Suprapubic skin (tissue), 4 donors: ENCODE data around the gene ANGPTL7. TPM values are rescaled to one million over a fixed set of nuclear protein-coding genes. Genes with fewer than 3 reads are reported as not detected.

Source experiments
- DNase-seq, 2 donors: peaks; one replicate each; pipeline ENCODE4 v3.0.0-alpha.2; 2019; ENCODE audit warnings: low spot score in 2 of 2
- H3K27ac ChIP-seq: fragments of 200-600 bp; sonication (generic); one replicate; pipeline ENCODE4 v1.5.1; 2019
- H3K27me3 ChIP-seq: fragments of 200-600 bp; sonication (generic); one replicate; pipeline ENCODE4 v1.5.1; 2019
- H3K36me3 ChIP-seq: fragments of 200-600 bp; sonication (generic); one replicate; pipeline ENCODE4 v1.5.1; 2019
- H3K4me1 ChIP-seq: fragments of 200-600 bp; sonication (generic); one replicate; pipeline ENCODE4 v1.5.1; 2019
- H3K4me3 ChIP-seq: fragments of 200-600 bp; sonication (generic); one replicate; pipeline ENCODE4 v1.5.1; 2019; ENCODE audit warnings: mild to moderate bottlenecking
- H3K9me3 ChIP-seq: fragments of 200-600 bp; sonication (generic); one replicate; pipeline ENCODE4 v1.5.1; 2019
- EP300 ChIP-seq: sonication (generic); formaldehyde crosslinking; IDR thresholded peaks from one replicate; pipeline ENCODE4 v1.6.1; 2017; ENCODE audit warnings: antibody characterized with exemption
- POLR2A ChIP-seq, 2 donors: fragments of 450-650 bp; IDR thresholded peaks; one replicate each; pipeline ENCODE4 v1.6.1; 2017; ENCODE audit warnings: antibody characterized with exemption in 2 of 2, mild to moderate bottlenecking in 2 of 2, moderate library complexity in 2 of 2
- POLR2AphosphoS5 ChIP-seq, 3 donors: sonication (generic); formaldehyde crosslinking; IDR thresholded peaks; one replicate each; pipeline ENCODE4 v1.6.1; 2017; ENCODE audit warnings: antibody characterized with exemption in 3 of 3
- WGBS: methylation state at CpG from one replicate; pipeline ENCODE4 v1.1.5; 2018; 5-methylcytosine and 5-hydroxymethylcytosine counted together
- total RNA-seq, 4 donors: library from RNA; depleted of rRNA; stranded (reverse); fragments of >200 nt; gene quantifications; one replicate each; pipeline ENCODE4 v1.1.0, GENCODE V29; 2016
- TF ChIP-seq, protein P1 (sequence below), 2 donors: fragments of 200-600 bp in 1 of 2; fragments of 450-650 bp in 1 of 2; sonication (generic) in 1 of 2; IDR thresholded peaks; one replicate each; pipeline ENCODE4 v1.5.1; 2016 to 2019; ENCODE audit warnings: antibody characterized with exemption in 2 of 2, mild to moderate bottlenecking in 1 of 2, moderate library complexity in 1 of 2

ANGPTL7 gene
- total RNA-seq, 4 donors from 2014 or later = 2.8 to 18.6 (median 4.1) TPM

DNA sequence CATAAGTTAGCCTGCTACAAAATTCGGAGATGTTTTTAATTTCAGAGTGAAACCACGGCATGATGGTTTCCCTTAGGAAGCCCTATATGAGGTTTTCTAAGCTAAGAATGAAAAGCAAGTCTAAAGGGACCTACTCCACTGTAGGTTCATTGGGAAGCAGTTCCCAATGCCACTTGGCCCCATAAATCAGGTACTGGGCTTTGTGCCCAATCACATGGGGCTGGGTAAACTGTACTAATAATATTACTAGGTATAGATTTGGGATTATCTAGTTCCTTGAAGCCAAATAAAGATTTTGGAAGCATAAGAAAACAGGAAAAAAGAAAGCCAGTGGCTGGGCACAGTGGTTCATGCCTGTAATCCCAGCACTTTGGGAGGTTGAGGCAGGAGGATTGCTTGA lies 19.1 kb upstream of the ANGPTL7 start:
- H3K9me3 ChIP-seq = no peaks in the 10 kb centered on the region
- TF ChIP-seq EP300 = no peak
- no peak for TF ChIP-seq POLR2AphosphoS5 (IDR thresholded peaks at IDR 0.05)
- no peak for TF ChIP-seq POLR2A (IDR thresholded peaks at IDR 0.05)
- TF ChIP-seq, protein P1, sequence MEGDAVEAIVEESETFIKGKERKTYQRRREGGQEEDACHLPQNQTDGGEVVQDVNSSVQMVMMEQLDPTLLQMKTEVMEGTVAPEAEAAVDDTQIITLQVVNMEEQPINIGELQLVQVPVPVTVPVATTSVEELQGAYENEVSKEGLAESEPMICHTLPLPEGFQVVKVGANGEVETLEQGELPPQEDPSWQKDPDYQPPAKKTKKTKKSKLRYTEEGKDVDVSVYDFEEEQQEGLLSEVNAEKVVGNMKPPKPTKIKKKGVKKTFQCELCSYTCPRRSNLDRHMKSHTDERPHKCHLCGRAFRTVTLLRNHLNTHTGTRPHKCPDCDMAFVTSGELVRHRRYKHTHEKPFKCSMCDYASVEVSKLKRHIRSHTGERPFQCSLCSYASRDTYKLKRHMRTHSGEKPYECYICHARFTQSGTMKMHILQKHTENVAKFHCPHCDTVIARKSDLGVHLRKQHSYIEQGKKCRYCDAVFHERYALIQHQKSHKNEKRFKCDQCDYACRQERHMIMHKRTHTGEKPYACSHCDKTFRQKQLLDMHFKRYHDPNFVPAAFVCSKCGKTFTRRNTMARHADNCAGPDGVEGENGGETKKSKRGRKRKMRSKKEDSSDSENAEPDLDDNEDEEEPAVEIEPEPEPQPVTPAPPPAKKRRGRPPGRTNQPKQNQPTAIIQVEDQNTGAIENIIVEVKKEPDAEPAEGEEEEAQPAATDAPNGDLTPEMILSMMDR (IDR thresholded peaks at IDR 0.05) = no peak
- H3K4me1 ChIP-seq = no peaks in the 10 kb centered on the region
- WGBS = 90% methylated on average over 2 of the region's 2 CpGs
- no peak for DNase-seq
- H3K27ac ChIP-seq = no peak overlapping the region
- H3K4me3 ChIP-seq = no peak overlapping the region
- H3K27me3 ChIP-seq = no peaks in the 10 kb centered on the region
- H3K36me3 ChIP-seq = peaks cover 14% of the 10 kb centered on the region

GRCh38 chr1:11174261-11174942 lies 14.8 kb upstream of the ANGPTL7 start:
- Histone ChIP-seq H3K9me3 (no peaks in the 10 kb centered on the region), H3K27me3 (no peaks in the 10 kb centered on the region), H3K27ac (no peak overlapping the region), H3K4me3 (no peak overlapping the region), H3K36me3 (peaks cover 6% of the 10 kb centered on the region), H3K4me1 (no peaks in the 10 kb centered on the region)
- WGBS = 78% methylated on average over 7 of the region's 7 CpGs
- TF ChIP-seq POLR2A (IDR thresholded peaks at IDR 0.05) = no peak
- TF ChIP-seq, protein P1 (IDR thresholded peaks at IDR 0.05) = no peak
- no peak for DNase-seq

- Histone ChIP-seq H3K4me1 (no peaks in the 10 kb centered on the region), H3K4me3 (no peak overlapping the region), H3K9me3 (no peaks in the 10 kb centered on the region), H3K27me3 (no peaks in the 10 kb centered on the region), H3K36me3 (peaks cover 6% of the 10 kb centered on the region), H3K27ac (no peak overlapping the region)
- TF ChIP-seq, protein P1 (IDR thresholded peaks at IDR 0.05) = no peak
- TF ChIP-seq EP300 = no peak
- no peak for TF ChIP-seq POLR2A (IDR thresholded peaks at IDR 0.05)
- TF ChIP-seq POLR2AphosphoS5 (IDR thresholded peaks at IDR 0.05) = no peak
- WGBS = 99% methylated on average over 10 of the region's 10 CpGs
- no peak for DNase-seq
Measured at GRCh38 chr1:11175461-11175860, 13.7 kb upstream of the ANGPTL7 start.

- no peaks in the 10 kb centered on the region for H3K9me3 ChIP-seq
- peaks cover 10% of the 10 kb centered on the region for H3K36me3 ChIP-seq
- no peak for DNase-seq
- H3K27ac ChIP-seq = no peak overlapping the region
- WGBS = 86% methylated on average over 11 of the region's 11 CpGs
- H3K4me1 ChIP-seq = no peaks in the 10 kb centered on the region
- H3K27me3 ChIP-seq = no peaks in the 10 kb centered on the region
- TF ChIP-seq, protein P1 (IDR thresholded peaks at IDR 0.05) = no peak
- TF ChIP-seq POLR2A (IDR thresholded peaks at IDR 0.05) (no peak), EP300 (no peak), POLR2AphosphoS5 (IDR thresholded peaks at IDR 0.05) (no peak)
- H3K4me3 ChIP-seq = no peak overlapping the region
Measured at GRCh38 chr1:11176081-11176706, 13.0 kb upstream of the ANGPTL7 start.
